GM18520 (cell line): ENCODE results near the gene MRM2.
A peak's percentile ranks its signal among the peaks of the same experiment; 100 is the strongest.

Experiments
- ATAC-seq: cut with Tn5 transposase; IDR thresholded peaks from one replicate; pipeline ENCODE4 v1.9.1; 2021; ENCODE audit not compliant: unreplicated experiment

The MRM2 gene

GRCh38 chr7:2248984-2249694 lies 7.1 kb upstream of the MRM2 start:
- ATAC-seq, result no peak

DNA sequence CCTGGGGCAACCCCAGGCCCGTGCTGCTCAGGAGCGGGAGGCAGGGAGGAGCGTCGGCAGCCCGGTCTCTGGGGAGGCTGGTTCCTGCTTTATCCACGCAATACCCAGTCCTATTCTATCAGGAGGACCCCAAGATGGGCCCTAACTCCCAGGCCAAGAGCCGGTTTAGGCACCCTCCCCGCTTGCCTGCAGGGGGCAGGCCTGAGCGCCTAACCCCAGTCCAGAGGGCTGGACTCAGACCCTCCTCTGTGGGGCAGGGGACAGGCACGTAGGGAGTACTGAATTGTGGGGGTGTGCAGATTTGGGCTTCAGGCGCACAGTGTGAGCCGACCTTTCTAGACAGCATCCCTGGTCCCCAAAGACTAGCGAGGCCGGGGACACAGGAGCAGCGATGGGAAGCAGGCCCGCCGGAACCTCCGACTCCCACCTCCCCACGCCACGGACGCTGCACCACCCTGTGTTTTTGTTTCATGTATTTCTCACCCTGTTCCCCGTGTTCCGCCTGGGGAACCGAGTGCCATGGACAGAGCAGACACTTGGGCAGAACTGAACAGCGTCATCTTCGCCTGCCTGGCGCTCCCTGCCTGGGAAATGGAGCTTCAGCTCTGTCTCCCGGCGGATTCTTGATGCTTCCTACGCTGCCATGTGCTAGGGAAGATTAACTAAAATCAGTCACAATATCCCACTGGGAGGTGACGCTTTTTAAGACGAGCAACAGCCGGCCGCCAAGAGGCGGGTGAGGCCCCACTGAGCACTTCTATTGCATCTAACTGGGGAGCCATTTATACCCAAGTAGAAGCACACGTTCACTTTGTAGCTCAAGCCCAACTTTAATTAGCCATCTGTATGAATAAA lies 5.4 kb upstream of the MRM2 start:
- ATAC-seq, result no peak

GRCh38 chr7:2245883-2246675 lies 4.1 kb upstream of the MRM2 start:
- no peak for ATAC-seq

DNA sequence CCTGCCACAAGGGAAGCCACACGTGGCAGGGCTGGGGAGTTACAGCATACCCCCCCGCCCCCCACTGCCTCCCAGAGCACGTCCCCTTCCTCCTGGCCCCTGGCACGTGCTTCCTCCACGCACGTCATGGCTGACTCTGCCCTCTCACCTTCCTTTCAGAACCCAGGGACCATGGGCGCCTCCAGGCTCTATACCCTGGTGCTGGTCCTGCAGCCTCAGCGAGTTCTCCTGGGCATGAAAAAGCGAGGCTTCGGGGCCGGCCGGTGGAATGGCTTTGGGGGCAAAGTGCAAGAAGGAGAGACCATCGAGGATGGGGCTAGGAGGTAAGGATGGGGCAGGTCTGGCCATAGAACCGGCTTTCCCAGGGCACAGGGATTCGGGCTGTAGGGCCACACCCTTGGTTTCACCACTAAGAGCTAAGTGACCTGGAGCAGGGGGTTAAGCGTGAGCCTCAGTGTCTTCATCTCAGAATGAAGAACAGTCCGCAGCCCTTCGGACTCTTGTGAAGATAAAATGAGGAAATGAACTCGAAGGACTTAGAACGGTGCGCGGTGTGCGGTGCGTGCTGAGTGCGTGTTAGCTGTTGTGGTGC lies 2.5 kb upstream of the MRM2 start:
- ATAC-seq, result no peak

DNA sequence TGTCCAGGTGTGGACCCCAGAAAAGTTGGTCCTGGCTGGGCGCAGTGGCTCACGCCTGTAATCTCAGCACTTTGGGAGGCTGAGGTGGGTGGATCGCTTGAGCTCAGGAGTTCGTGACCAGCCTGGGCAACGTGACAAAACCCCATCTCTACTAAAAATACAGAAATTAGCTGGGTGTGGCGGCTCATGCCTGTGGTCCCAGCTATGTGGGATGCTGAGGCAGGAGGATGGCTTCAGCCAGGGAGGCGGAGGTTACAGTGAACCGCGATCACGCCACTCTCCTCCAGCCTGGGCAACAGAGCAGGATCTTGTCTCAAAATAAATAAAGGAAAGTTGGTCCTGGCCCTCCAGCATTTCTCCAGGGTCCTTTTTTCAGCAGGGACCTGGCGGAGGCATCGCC lies 1.5 kb upstream of the MRM2 start:
- no peak for ATAC-seq

DNA sequence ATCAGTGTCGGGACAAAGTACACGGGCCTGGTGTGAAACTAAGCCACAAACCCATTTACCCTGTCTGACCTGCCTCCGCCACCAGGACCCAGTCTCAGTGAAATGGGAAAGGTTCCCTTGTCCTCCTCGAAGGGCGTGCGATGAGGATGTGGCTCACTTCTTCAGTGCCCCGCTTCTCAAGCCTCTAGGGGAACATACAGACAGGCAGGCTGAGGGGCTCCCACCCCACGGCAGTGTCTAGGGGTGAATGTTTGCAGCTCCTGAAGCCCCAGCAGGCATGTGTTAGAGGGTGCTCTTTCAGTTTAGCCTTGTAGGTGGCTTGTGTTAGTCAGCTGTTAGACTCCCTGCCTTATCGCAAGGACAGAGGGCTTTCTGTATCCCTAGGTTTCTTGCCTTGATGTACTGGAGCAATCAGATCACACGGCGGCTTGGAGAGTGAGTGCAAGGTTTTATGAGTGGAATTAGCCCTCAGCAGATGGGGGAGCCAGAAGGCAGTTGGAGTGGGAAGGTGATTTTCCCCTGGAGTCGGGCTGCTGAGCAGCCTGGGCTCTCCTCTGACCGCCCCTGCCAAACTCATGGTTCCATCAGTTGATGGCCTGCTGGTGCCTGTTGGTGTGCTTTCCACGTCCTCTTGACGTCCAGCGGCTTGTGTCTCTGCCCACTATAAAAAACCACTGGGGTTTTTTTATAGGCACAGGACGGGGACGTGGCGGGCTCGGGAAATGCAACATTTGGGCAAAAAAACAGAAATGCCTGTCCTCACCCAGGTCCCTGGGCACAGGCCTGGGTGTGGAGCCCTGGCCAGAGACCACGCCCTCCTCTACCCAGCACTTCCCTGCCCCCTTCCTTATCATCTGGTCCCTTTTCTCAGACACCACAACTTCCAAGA lies 780 bp upstream of the MRM2 start:
- no peak for ATAC-seq

DNA sequence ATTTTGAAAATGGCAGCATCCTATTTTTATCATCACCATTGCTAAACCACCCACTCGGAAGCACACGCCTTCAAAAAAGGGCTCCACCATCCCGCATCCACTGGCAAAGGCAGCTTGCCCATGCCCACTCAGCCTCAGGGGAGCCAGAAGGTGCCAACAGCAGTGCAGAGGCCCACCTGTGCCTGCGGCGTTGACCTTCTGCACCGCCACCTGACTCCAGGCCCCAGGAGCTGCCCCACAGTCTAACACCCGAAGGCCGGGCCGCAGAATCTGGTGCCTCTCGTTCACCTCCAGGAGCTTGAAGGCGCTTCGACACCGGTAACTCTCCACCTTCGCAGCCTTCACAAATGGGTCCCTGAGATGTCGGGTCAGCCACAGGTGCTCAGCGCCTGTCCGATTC lies 2.8 kb downstream of the MRM2 start:
- ATAC-seq, result no peak

- peak; percentile 58 for ATAC-seq
These were observed 4.8 kb downstream of the MRM2 start for GRCh38 chr7:2237109-2237602.

GRCh38 chr7:2233926-2234325 lies 8.1 kb downstream of the MRM2 start:
- ATAC-seq, result no peak

GRCh38 chr7:2232766-2233520 lies 9.1 kb downstream of the MRM2 start, which contains the start of gene MAD1L1:
Gene MAD1L1 (minus strand): TSS chr7:2232945. CDS start chr7:2230133, 2,812 bp downstream.
- ATAC-seq, result peak; percentile 69

DNA sequence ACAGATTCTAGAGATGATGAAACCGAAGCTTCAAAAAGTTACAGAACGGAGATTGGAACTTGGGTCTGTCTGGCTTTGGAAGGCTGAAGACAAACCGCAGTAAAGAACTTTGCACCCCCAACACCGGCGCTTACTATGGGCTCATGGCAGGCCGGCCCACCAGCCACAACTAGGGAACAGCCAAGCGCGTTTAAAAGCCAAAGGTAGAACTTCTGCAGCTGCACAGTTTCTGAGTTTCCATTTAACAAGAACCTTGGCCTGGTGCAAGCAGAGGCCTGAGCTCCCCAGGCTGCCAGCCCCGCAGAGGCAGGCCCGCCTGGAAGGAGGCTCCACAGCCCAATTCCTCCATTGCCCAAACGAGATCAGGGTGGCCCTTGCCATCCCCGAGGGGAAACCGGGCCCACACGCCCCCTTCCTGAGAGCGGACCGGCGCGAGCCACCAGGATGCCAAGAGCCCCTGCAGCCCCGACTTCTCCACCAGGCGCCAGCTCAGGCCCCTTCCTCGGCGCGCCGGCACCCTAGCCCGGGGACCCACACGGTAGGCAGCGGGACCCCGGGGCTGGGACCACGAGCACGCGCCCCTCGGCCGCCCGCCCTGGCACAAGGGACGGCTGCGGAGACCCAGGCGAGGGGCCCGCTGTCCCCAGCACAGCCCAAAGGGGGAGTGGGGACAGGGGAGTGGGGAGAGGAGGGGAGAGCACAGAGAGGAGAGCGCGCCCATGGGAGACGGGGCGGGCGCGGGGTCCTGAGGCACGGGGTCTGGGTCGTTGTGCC lies 9.8 kb downstream of the MRM2 start:
- ATAC-seq, result peak; percentile 10

- no peak for ATAC-seq
These were observed 11.1 kb downstream of the MRM2 start for GRCh38 chr7:2230882-2231281.

GRCh38 chr7:2230226-2230625 lies 11.8 kb downstream of the MRM2 start:
- no peak for ATAC-seq

DNA sequence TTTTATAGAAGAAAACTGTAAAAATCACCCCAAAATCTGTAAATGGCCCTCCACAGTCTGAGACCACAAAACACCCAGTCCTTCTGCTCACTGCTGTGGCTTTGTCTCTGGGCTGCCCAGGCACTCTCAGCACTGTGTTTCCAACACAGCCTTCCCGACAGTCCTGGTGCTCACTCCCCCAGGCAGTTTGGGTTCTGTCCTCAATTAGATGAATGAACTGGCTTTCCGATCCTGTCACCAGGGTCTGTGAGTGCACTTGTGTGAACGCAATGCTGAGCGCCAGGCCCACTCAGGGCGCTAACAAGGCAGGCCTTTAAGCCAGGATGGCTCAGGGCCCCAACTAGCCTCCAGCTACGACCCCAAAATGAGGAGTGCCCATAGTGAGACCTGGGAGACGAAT lies 12.5 kb downstream of the MRM2 start:
- ATAC-seq, result no peak

DNA sequence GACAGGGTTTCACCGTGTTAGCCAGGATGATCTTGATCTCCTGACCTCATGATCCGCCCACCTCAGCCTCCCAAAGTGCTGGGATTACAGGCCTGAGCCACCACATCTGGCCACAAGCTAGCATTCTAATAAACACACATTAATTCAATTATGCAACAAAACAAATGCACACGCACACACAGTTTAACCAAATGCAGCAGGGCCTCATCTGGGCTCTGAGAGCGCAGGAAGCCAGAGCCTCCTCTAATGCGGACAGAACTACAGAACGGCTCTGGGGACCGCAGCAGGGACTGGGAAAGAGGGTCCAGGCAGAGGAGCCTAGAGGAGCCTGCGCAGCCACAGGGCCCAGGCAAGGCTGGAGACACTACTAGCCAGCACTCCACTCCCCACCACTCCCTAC lies 13.1 kb downstream of the MRM2 start:
- ATAC-seq, result no peak

DNA sequence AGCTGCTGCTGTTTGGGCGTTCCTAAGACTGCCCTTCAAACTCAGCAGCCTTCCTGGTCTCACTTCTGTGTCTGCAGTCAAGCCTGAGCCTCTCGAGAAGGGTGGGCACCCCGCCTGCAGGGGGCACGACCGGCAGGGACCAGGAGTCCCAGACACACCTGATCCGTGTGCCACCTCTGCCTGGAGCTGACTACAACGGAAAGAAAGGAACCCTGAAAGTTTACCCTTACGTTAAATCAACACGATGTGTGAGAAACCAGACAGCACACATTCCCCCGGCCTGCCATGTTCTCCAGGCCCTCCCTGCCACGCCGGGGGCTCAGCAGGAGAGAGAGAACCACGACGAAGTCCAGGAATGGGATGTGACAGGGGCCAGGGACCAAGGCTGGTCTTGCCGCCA lies 14.3 kb downstream of the MRM2 start:
- ATAC-seq, result no peak

DNA sequence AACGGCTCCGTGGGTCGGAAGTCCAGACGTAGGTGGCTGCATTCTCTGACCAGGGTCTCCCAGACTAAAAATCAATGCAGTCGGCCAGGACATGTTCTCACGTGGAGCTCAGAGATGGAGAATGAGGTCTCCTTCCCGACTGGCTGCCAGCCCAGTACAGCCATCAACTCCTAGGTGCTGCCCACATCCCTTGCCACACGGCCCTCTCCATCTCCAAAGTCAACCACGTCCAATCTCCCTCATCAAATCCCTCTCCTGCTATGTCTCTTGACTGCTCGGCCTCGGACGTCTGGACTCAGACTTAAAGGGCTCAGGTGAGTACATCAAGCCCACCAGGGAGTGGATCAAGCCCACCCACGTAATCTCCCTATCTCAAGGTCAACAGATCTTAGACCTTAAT lies 16.2 kb downstream of the MRM2 start:
- no peak for ATAC-seq

- no peak for ATAC-seq
These were observed 16.7 kb downstream of the MRM2 start for GRCh38 chr7:2225336-2225735.

- no peak for ATAC-seq
These were observed 17.1 kb downstream of the MRM2 start for GRCh38 chr7:2224934-2225333.
